CD14-positive monocyte (primary cell): ENCODE measurements around the gene RIMBP2. TPM values are rescaled to one million over a fixed set of nuclear protein-coding genes. Genes with fewer than 3 reads are reported as not detected.

Source experiments
- DNase-seq, 3 donors: peaks; one replicate each; pipeline ENCODE4 v3.0.0-alpha.2; 2011 to 2022
- H2AFZ ChIP-seq: 2 replicates; pipeline ENCODE4 v1.6.0; 2012; ENCODE audit warnings: mild to moderate bottlenecking, low read depth, low read length, inconsistent platforms; ENCODE audit not compliant: insufficient read depth, poor library complexity, severe bottlenecking
- H3K27ac ChIP-seq, 2 donors: 1 replicate in 1 of 2; 2 replicates in 1 of 2; pipeline ENCODE4 v1.5.1; 2012 to 2013; ENCODE audit warnings: low read length in 2 of 2, control low read depth in 1 of 2, inconsistent platforms in 1 of 2, low read depth in 1 of 2, mild to moderate bottlenecking in 1 of 2
- H3K27me3 ChIP-seq, 2 donors: one replicate each; pipeline versions ENCODE4 v1.6.0 to v1.6.1; 2011 to 2013; ENCODE audit warnings: low read length in 2 of 2; ENCODE audit not compliant: control insufficient read depth in 2 of 2, insufficient read depth in 2 of 2
- H3K36me3 ChIP-seq, 2 donors: replicated peaks in 1 of 2; 1 replicate in 1 of 2; 2 replicates in 1 of 2; pipeline versions ENCODE4 v1.5.1 to v1.6.1; 2012 to 2013; ENCODE audit warnings: low read length in 2 of 2, control low read depth in 1 of 2, inconsistent platforms in 1 of 2, mild to moderate bottlenecking in 1 of 2; ENCODE audit not compliant: insufficient read depth in 2 of 2, control insufficient read depth in 1 of 2
- H3K4me1 ChIP-seq, 2 donors: 1 replicate in 1 of 2; 2 replicates in 1 of 2; pipeline versions ENCODE4 v1.5.1 to v1.6.1; 2012 to 2013; ENCODE audit warnings: low read length in 2 of 2, control low read depth in 1 of 2, inconsistent platforms in 1 of 2, mild to moderate bottlenecking in 1 of 2, moderate library complexity in 1 of 2; ENCODE audit not compliant: insufficient read depth in 2 of 2, control insufficient read depth in 1 of 2
- H3K4me2 ChIP-seq: replicated peaks from 2 replicates; pipeline ENCODE3; 2012; ENCODE audit warnings: low read length, moderate library complexity, mild to moderate bottlenecking; ENCODE audit not compliant: poor library complexity, severe bottlenecking; ENCODE audit errors: extremely low read depth
- H3K4me3 ChIP-seq, 3 experiments: fragments of 200-600 bp in 1 of 3; sonication (generic) in 1 of 3; replicated peaks in 1 of 3; 1 replicate in 2 of 3; 2 replicates in 1 of 3; pipeline ENCODE4 v1.5.1; 2011 to 2013; ENCODE audit warnings: low read length in 3 of 3, mild to moderate bottlenecking in 3 of 3, control low read depth in 2 of 3, low read depth in 2 of 3, inconsistent platforms in 1 of 3, moderate library complexity in 1 of 3
- H3K79me2 ChIP-seq: 2 replicates; pipeline ENCODE4 v1.6.0; 2012; ENCODE audit warnings: mild to moderate bottlenecking, control low read depth, inconsistent platforms, low read length, moderate library complexity; ENCODE audit not compliant: insufficient read depth
- H3K9ac ChIP-seq: 2 replicates; pipeline ENCODE4 v1.6.0; 2017; ENCODE audit warnings: low read length, mild to moderate bottlenecking; ENCODE audit not compliant: insufficient read depth, poor library complexity, severe bottlenecking
- H3K9me3 ChIP-seq, 2 donors: replicated peaks in 1 of 2; 1 replicate in 1 of 2; 2 replicates in 1 of 2; pipeline versions ENCODE4 v1.5.1 to v1.6.1; 2012 to 2013; ENCODE audit warnings: low read length in 2 of 2, control low read depth in 1 of 2; ENCODE audit not compliant: control insufficient read depth in 1 of 2, insufficient read depth in 1 of 2
- H4K20me1 ChIP-seq: 2 replicates; pipeline ENCODE4 v1.6.0; 2012; ENCODE audit warnings: mild to moderate bottlenecking, low read length, control low read depth, moderate library complexity; ENCODE audit not compliant: insufficient read depth
- H3K27ac Mint-ChIP-seq, 7 donors: one replicate each; pipeline ENCODE4 v1.8.0; 2020; ENCODE audit warnings: mild to moderate bottlenecking in 7 of 7, mixed read lengths in 7 of 7, moderate library complexity in 6 of 7, inconsistent platforms in 2 of 7
- H3K27me3 Mint-ChIP-seq, 3 donors: one replicate each; pipeline ENCODE4 v1.8.0; 2021 to 2022; ENCODE audit warnings: low read depth in 3 of 3, mild to moderate bottlenecking in 3 of 3, mixed read lengths in 3 of 3, moderate library complexity in 3 of 3, inconsistent platforms in 1 of 3
- H3K36me3 Mint-ChIP-seq, 2 donors: one replicate each; pipeline ENCODE4 v1.8.0; 2020; ENCODE audit warnings: mixed read lengths in 2 of 2, inconsistent platforms in 1 of 2, mild to moderate bottlenecking in 1 of 2
- H3K4me1 Mint-ChIP-seq: one replicate; pipeline ENCODE4 v1.8.0; 2020; ENCODE audit warnings: mild to moderate bottlenecking, mixed read lengths
- H3K4me3 Mint-ChIP-seq, 2 donors: one replicate each; pipeline ENCODE4 v1.8.0; 2020; ENCODE audit warnings: mild to moderate bottlenecking in 2 of 2, mixed read lengths in 2 of 2, moderate library complexity in 1 of 2
- H3K9me3 Mint-ChIP-seq, 7 donors: one replicate each; pipeline ENCODE4 v1.8.0; 2020 to 2022; ENCODE audit warnings: mixed read lengths in 7 of 7, mild to moderate bottlenecking in 6 of 7, moderate library complexity in 6 of 7, inconsistent platforms in 2 of 7
- WGBS: methylation state at CpG from one replicate; pipeline ENCODE4 v1.1.5; 2013; ENCODE audit warnings: missing lambda C conversion rate; ENCODE audit not compliant: insufficient coverage; 5-methylcytosine and 5-hydroxymethylcytosine counted together
- intact Hi-C, 2 donors: fragments of 100-400 bp; cut with micrococcal nuclease; formaldehyde crosslinking; loops; one replicate each; pipeline versions ENCODE4 v1.15.0 to v1.15.1; 2023
- polyA plus RNA-seq, 3 donors: library from polyadenylated mRNA; depleted of rRNA in 1 of 3; unstranded in 2 of 3; stranded (reverse) in 1 of 3; fragments of 300-500 nt in 2 of 3; fragments of >200 nt in 1 of 3; fragmentation: Illumina TruSeq in 2 of 3; gene quantifications; 1 replicate in 2 of 3; 2 replicates in 1 of 3; pipeline ENCODE4 v1.2.3, GENCODE V29; 2012 to 2021
- TF ChIP-seq, protein P1 (sequence below): fragments of 200-600 bp; IDR thresholded peaks from one replicate; pipeline ENCODE4 v1.8.0; 2022; ENCODE audit warnings: antibody characterized with exemption, mild to moderate bottlenecking

Gene RIMBP2
- polyA plus RNA-seq, 3 donors: not detected

- Mint-ChIP-seq H3K4me3 (no peak overlapping the region), H3K27ac (no peak overlapping the region), H3K36me3 (no peaks in the 10 kb centered on the region), H3K9me3 (peaks cover 0 to 5% (median 4%) of the 10 kb centered on the region in 7 donors), H3K27me3 (peaks cover 0 to 10% (median 3%) of the 10 kb centered on the region in 3 donors), H3K4me1 (no peaks in the 10 kb centered on the region)
- Histone ChIP-seq H3K9ac (no peak overlapping the region), H3K4me3 (no peak overlapping the region), H3K36me3 (no peaks in the 10 kb centered on the region), H3K27me3 (no peaks in the 10 kb centered on the region), H3K79me2 (no peaks in the 10 kb centered on the region), H3K27ac (no peak overlapping the region), H3K9me3 (peaks cover 10 to 17% of the 10 kb centered on the region in 2 donors), H2AFZ (no peak overlapping the region), H3K4me2 (no peak overlapping the region), H3K4me1 (no peaks in the 10 kb centered on the region), H4K20me1 (no peaks in the 10 kb centered on the region)
- TF ChIP-seq, protein P1, sequence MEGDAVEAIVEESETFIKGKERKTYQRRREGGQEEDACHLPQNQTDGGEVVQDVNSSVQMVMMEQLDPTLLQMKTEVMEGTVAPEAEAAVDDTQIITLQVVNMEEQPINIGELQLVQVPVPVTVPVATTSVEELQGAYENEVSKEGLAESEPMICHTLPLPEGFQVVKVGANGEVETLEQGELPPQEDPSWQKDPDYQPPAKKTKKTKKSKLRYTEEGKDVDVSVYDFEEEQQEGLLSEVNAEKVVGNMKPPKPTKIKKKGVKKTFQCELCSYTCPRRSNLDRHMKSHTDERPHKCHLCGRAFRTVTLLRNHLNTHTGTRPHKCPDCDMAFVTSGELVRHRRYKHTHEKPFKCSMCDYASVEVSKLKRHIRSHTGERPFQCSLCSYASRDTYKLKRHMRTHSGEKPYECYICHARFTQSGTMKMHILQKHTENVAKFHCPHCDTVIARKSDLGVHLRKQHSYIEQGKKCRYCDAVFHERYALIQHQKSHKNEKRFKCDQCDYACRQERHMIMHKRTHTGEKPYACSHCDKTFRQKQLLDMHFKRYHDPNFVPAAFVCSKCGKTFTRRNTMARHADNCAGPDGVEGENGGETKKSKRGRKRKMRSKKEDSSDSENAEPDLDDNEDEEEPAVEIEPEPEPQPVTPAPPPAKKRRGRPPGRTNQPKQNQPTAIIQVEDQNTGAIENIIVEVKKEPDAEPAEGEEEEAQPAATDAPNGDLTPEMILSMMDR: no peak
- WGBS: 72% methylated on average over 7 of the region's 7 CpGs
- intact Hi-C loops: no loop called here
- no peak for DNase-seq
These were observed 136.9 kb downstream of the RIMBP2 start for GRCh38 chr12:130579231-130579630.

GRCh38 chr12:130577351-130577750 is 138.7 kb downstream of the RIMBP2 start:
- Histone ChIP-seq H3K27ac (no peak overlapping the region), H3K79me2 (no peaks in the 10 kb centered on the region), H3K4me3 (no peak overlapping the region), H3K9ac (no peak overlapping the region), H2AFZ (no peak overlapping the region), H4K20me1 (no peaks in the 10 kb centered on the region), H3K36me3 (no peaks in the 10 kb centered on the region), H3K4me1 (no peaks in the 10 kb centered on the region), H3K27me3 (no peaks in the 10 kb centered on the region), H3K9me3 (peaks cover 0 to 4% of the 10 kb centered on the region in 2 donors), H3K4me2 (no peak overlapping the region)
- no peak overlapping the region for H3K4me3 Mint-ChIP-seq
- intact Hi-C loops: no loop called here
- peaks cover 0 to 11% (median 3%) of the 10 kb centered on the region in 3 donors for H3K27me3 Mint-ChIP-seq
- WGBS: 87% methylated on average over 3 of the region's 6 CpGs
- H3K27ac Mint-ChIP-seq: no peak overlapping the region
- no peak for DNase-seq
- H3K36me3 Mint-ChIP-seq: no peaks in the 10 kb centered on the region
- H3K4me1 Mint-ChIP-seq: no peaks in the 10 kb centered on the region
- H3K9me3 Mint-ChIP-seq: peaks cover 0 to 8% (median 4%) of the 10 kb centered on the region in 7 donors
- TF ChIP-seq, protein P1: no peak
